UCSD-AML1 (cell line): ENCODE results near the gene IRGM.

Experiments
- DNase-seq: peaks from one replicate; lab custom pipeline; 2025; ENCODE audit not compliant: unreplicated experiment; lab: John Stamatoyannopoulos, UW

IRGM gene

GRCh38 chr5:150895431-150896428, 49.4 kb downstream of the IRGM start:
- DNase-seq: no peak
